Ecto neural progenitor cell (in vitro differentiated cells): ENCODE data around the gene FGD6.
"Not testable (repeated sequence)": the region's sequence is repeated elsewhere in the genome, so short reads cannot be mapped to it uniquely, and the experiment has no call there.

ENCODE experiments used
- DNase-seq: peaks from one replicate; pipeline ENCODE4 v3.0.0-alpha.2; 2018; ENCODE audit warnings: low spot score

Gene FGD6

DNA sequence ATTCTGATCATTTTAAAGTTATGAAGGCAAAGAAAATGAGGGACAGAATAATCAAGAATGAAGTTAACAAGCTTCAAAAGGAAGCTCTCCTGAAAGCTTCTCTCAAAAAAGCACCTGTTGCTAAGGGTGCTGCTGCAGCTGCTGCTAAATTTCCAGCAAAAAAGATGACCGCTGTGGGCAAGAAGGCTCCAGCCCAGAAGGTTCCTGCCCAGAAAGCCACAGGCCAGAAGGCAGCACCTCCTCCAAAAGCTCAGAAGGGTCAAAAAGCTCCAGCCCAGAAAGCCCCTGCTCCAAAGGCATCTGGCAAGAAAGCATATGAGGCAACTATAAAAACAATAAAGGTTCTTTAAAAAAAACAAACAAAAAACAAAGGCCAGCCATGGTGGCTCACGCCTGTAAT lies 91.2 kb downstream of the FGD6 start:
- DNase-seq = no peak

DNA sequence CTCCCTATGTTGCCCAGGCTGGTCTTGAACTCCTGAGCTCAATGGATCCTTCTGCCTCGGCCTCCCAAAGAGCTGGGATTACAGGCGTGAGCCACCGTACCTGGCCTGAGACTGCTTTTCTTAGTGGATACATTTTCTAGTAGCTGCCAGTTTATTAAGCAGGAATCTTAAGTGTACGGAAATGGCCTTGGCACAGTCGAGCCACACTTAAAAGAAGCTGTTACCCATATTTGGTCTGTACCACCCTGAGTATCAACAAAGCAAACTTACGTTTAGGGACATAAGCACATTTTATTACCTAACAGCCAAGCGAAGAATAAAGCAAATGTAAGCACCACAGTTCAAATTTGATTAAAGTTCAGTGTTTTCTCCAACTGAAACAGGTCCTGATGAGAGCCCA lies 93.2 kb downstream of the FGD6 start:
- no peak for DNase-seq

- DNase-seq = no peak
Measured at GRCh38 chr12:95118788-95119179, 98.5 kb downstream of the FGD6 start.

DNA sequence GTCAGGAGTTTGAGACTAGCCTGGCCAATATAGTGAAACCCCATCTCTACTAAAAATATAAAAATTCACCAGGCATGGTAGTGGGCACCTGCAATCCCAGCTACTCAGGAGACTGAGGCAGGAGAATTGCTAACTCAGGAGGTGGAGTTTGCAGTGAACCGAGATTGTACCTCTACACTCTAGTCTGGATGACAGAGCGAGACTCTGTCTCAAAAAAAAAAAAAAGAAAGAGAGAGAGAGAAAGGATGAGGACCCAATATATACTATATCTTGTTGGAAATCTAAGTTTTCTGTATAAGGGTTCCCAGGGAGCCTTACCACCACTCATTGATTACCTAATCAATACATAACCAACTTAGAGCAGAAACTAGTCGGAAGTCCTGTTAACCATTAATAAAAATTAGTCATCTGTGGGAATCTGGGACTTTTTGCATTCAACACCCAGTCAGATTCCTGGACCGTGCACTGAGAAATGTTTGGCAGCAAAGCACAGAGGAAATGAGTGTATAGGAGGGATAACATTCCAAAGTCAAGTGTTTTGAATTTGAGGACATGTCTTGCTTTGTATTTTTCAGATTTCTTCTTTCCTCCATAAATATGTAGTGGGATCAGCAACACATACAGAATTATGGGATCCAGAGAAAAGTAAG lies 99.0 kb downstream of the FGD6 start:
- no peak for DNase-seq

DNA sequence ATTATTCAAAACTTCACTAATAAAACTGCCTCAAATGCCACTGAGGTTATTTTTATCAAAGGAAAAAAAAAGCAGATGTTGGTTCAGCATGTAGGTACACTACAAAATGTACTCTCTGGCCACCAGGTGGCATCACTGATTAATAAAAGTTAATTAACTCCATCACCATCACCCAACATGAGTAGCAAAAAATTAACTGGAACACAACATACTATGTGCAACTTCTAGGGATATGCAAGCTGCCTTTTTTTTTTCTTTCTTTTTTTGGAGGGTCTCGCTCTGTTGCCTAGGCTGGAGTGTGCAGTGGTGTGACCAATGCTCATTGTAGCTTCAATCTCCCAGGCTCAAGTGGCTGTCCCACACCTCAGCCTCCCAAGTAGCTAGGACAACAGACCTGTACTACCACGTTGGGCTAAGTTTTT lies 100.1 kb downstream of the FGD6 start:
- peak; percentile 54 for DNase-seq

GRCh38 chr12:95116773-95117172 lies 100.5 kb downstream of the FGD6 start:
- no peak for DNase-seq

- DNase-seq = no peak
Measured at GRCh38 chr12:95116341-95116740, 100.9 kb downstream of the FGD6 start.

GRCh38 chr12:95115641-95116040 lies 101.6 kb downstream of the FGD6 start:
- DNase-seq = no peak

GRCh38 chr12:95114766-95115405 lies 102.4 kb downstream of the FGD6 start:
- DNase-seq = no peak

GRCh38 chr12:95107362-95107761 lies 109.9 kb downstream of the FGD6 start:
- no peak for DNase-seq

DNA sequence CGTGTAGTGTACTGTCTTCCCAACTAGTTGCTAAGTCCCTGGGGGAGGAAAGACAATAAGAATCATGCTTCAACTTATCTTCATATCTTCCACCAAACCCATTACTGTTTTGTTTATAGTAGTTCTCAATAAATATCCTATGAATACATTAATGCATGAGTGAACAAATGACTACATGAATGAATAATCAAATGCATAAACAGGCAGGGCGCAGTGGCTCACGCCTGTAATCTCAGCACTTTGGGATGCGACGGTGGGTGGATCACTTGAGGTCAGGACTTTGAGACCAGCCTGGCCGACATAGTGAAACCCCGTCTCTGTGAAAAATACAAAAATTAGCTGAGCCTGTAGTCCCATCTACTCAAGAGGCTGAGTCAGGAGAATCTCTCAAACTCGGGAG lies 111.7 kb downstream of the FGD6 start:
- DNase-seq = no peak

DNA sequence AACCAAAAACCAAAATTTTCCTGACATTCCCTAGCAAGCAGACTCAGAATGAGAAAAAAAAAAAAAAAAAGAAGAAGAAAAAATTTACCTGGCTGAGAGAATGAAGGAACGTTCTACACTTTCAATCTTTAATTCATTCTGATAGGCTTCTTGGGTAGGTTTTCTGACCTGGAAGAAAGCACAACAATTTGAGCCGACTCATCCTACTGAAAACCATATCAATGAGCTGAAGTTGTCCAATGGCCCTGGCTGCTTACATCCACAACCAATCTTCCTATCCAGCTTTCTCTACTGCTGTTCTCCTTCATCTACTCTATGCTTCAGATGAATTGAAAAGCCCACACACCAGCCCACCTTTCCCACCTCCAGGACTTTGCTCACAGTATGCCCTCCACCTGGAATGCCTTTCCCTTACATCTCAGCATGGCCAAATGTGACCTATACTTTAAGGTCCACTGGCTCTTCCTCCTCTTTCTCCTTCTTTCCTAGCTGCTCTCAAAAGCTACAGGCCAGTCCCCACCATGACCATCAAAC lies 112.3 kb downstream of the FGD6 start:
- no peak for DNase-seq

- DNase-seq = no peak
Measured at GRCh38 chr12:95102916-95103671, 114.2 kb downstream of the FGD6 start.

DNA sequence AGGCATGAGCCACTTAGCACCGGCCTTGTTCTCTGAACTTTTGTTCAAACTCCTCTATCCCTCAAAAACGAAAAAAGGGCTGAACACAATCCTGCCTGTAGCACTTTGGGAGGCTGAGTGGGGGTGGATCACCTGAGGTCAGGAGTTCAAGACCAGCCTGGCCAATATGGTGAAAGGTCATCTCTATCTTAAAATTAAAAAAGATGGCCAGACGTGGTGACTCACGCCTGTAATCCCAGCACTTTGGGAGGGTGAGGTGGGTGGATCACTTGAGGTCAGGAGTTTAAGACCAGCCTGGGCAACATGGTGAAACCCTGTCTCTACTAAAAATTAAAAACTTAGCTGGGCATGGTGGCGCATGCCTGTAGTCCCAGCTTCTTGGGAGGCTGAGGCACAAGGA lies 115.3 kb downstream of the FGD6 start:
- not testable (repeated sequence) for DNase-seq

GRCh38 chr12:95100264-95101190 lies 116.7 kb downstream of the FGD6 start:
- no peak for DNase-seq

DNA sequence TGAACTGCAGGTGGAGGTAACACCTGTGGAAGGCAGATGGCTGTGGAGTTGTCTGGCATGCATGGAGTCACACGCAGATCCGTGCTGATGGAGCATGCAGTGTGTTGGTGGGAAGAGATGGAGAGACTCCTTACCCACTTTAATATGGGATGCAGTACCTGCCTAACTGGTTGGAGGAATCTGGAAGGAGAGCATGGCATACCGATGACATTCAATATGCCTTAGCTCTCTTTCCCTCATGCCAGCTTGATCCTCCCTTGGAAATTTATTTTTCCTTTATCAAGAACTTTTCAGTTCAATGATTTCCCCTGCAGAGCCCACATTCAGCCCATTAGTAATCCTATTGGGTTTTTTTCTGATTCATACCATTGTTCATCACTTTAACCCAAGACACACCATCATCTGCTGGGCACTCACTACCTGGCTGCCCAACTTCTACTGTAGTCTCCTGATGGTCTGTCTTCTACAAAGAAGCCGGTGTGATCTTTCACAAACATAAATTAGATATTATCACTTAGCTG lies 117.9 kb downstream of the FGD6 start:
- DNase-seq = no peak

DNA sequence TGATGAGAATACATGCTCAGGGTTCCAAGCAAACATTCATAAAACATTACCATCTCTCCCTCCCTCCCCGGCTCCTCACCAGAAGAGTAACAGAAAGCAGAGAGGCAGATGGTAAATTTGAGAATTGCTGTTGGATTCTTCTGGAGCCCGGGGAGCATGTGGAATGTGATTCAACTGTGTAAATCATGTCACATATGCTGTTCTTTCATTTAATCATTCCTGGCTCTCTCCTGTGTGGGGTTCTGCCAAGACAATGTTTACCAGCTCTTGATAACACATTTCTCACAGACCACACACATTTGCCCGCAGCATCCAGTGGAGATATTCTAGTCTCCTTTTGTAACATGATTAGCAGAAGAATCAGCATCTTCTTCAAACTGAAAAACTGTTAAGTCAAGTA lies 120.4 kb downstream of the FGD6 start:
- no peak for DNase-seq

DNA sequence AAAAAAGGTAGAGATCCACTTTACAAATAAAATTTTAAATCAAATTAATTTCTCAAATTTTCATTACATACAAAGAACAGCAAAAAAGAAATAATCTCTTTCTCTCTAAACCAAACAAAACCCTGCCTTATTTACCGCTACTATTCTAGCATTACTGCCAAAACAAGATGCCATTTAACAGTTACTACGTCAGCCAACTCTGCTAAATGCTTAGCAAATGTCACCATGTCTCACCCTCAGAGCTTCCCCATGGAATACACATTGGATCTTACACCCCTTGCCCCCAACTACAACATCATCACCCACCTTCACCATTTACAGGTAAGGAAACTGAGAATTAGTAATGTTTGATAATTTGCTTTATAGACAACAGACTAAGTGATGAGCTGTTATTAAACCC lies 120.9 kb downstream of the FGD6 start:
- no peak for DNase-seq

GRCh38 chr12:95095866-95096265 lies 121.4 kb downstream of the FGD6 start:
- not testable (repeated sequence) for DNase-seq

GRCh38 chr12:95089462-95089861 lies 127.8 kb downstream of the FGD6 start:
- no peak for DNase-seq

DNA sequence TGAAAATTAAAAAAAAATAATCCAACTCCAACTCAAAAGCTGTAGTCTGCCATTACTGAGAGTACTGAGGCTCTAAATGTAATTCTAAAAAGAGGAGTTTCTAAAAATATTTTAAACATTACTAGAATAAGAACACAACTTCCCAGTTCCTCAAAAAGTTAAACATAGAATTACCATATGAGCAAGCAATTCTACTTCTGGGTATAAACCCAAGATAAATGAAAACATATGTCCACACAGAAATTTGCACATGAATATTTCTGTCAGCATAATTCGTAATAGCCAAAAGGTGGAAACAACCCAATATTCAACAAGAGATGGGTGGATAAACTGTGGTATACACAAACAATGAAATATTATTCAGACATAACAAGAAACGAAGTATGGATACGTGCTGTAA lies 128.9 kb downstream of the FGD6 start:
- no peak for DNase-seq

GRCh38 chr12:95085612-95086011 lies 131.7 kb downstream of the FGD6 start:
- DNase-seq = no peak
